HG03139 (cell line): ENCODE measurements around the gene CNTNAP2.

ENCODE experiments used
- ATAC-seq: cut with Tn5 transposase; IDR thresholded peaks from one replicate; pipeline ENCODE4 v1.9.1; 2021; ENCODE audit not compliant: unreplicated experiment

CNTNAP2 gene

DNA sequence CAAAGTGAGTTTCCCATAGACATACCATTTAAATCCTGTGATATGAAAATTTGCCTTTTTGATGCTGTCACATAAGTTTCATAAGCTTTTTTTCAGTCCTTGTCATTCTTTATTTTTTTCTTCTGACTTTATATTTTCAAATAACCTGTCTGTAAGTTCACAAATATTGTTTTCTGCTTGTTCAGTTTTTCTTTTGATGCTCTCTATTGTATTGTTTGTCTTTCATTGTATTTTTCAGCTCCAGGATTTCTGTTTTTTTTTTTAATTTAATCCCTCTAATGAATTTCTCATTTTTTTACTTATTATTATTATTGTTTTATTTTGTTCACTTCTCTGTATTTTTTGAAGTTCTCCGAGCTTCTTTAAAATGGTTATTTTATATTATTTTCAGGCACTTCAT is 623.4 kb downstream of the CNTNAP2 start:
- no peak for ATAC-seq

DNA sequence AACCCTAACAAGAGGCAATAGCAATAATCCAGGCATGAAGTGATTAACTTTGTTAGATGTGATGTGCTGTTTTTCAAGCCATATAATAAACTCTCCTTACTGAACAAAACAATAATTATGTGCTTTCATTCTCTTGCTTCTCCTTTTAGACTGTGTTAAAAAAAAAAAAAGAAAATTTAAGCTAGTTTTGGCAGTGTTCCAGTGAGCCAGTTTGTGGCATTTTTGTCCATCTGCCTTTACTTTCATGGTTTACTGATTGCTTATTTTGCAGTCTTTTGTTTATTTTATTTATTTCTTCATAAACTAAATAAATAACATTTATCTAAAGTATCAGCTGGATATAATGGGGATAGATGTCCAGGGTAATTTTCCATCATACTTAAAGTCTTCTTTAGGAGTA is 625.3 kb downstream of the CNTNAP2 start:
- ATAC-seq, result no peak

- ATAC-seq, result no peak
Measured at GRCh38 chr7:146754385-146754784, 637.8 kb downstream of the CNTNAP2 start.

DNA sequence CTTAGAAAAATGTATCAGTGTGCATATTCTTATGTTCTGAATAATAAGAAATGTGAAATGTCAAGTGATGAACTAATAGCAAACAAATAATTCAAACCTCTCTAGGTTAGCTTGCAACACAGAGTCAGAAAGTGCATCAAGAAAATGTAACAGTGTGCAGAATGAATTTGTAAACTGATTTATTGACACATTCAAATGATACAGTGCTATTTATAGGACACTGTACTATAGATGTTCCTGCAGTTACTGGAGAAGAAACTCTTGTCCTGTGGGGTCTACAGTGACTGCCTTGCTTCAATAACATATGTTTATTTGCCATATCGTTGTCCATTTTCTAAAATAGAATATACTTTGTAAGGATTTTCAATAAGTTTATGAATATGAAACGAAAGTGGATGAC is 639.0 kb downstream of the CNTNAP2 start:
- ATAC-seq, result no peak

DNA sequence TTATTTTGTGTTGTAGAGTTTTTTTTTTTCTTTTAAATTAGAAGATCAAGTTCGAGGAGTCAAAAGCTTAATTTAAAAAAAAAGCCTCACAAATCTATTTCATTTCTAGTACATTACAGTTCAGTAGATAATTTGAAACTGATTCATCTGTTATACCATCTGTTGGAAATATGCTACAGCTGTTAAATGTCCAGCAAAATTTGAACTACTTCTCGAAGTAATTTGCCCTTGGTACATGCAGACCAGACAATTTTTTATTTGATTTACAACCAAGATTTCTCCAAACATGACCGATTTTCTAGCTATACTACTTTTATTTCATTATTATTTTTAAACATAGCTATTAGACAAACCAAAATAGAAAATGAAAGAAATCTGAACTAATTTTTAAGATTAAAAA is 647.9 kb downstream of the CNTNAP2 start:
- ATAC-seq, result no peak

GRCh38 chr7:146768957-146769356 is 652.4 kb downstream of the CNTNAP2 start:
- ATAC-seq, result no peak

DNA sequence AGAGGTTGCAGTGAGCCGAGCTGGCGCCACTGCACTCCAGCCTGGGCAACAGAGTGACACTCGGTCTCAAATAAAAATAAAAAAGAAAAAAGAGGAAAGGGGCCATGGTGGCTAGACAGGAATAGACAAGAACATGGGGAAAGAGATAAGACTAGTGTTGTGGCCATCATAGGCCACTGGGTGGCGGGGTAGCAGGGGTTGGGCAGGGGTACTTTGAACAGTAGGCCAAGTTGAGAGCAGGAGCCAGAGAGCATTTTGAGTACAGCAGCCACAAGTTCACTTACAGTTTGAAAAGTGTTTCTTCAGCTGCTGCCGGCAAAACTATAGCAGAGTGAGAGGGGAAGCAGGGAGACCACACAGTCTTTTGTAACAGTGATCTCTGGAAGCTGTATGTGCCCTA is 656.0 kb downstream of the CNTNAP2 start:
- no peak for ATAC-seq

GRCh38 chr7:146773506-146773905 is 656.9 kb downstream of the CNTNAP2 start:
- no peak for ATAC-seq

DNA sequence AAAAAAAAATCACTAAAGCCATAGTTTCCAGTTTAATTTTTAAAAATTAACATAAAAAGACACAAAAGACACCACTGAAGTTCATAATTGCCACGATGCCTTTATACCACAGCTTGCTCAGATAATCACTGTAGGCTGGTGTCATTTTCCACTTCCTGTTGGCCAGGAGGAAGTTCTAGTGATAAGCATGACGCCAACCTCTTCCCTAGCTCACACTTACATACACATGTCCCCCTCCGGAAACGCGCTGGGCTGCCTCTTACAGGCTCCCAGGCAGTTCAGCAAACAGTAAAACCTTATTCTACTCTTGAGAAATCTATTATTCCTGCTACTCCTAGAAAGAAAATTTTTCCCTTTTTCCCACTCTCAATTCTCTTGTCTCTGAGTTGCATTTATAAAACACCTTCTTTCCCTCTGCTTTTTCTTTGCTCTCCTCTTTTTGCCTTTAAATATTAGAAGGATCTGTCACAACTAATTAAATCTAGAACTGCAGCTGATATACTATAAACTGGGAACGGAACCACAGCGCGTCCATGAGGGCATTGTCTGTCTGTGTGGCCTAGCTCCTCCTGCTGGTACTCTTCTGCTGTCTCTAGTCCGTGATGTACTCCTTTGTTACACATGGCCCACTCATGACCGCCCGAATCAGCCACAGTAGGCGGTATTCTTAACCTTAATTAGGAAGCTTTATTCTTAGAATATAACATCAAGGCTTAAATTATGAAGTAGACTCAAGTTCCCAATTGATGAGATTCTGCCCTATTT is 664.9 kb downstream of the CNTNAP2 start:
- no peak for ATAC-seq

DNA sequence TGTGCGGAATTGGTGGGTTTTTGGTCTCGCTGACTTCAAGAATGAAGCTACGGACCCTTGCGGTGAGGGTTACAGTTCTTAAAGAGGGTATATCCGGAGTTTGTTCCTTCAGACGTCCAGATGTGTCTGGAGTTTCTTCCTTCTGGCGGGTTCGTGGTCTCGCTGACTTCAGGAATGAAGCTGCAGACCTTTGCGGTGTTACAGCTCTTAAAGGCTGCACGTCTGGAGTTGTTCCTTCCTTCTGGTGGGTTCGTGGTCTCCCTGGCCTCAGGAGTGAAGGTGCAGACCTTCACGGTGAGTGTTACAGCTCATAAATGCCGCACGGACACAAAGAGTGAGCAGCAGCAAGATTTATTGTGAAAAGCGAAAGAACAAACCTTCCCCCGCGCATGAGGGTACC is 670.7 kb downstream of the CNTNAP2 start:
- no peak for ATAC-seq

DNA sequence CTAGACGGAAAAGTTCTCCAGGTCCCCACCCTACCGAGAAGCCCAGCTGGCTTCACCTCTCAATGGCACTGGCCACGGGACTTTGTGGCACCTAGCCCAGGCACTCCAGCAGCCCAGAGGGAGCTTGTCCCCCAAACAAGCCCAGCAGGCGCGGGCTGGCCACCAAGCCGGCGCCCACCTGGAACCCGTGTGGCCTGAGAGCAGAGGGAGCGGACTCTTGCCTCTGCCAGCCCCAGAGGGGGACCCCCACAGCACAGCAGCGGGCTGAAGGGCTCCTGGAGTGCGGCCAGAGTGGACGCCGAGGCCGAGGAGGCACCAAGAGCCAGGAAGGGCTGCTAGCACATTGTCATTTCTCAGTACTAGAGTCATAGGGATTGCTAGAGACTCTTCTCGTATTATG is 671.4 kb downstream of the CNTNAP2 start:
- no peak for ATAC-seq

GRCh38 chr7:146791344-146792285 is 675.0 kb downstream of the CNTNAP2 start:
- no peak for ATAC-seq

DNA sequence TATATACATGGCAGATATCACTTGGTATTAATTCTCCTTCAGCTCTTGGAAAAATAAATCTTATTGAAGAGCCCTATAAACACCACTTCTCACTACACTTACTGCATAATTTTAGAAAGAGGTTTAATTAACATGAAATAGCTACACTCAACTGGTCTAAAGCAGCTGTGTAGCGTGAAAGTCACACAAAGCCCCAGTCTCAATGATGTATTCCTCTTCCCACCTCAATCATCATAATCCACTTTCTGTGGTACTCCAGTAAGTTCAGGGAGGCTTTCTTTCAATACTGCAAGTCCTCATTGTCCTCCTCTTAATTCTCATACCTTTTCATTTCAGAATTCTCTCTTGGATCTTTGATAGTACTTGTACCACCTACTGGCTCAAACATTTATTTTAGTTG is 688.0 kb downstream of the CNTNAP2 start:
- no peak for ATAC-seq

GRCh38 chr7:146805082-146805481 is 688.5 kb downstream of the CNTNAP2 start:
- no peak for ATAC-seq

GRCh38 chr7:146826329-146826728 is 709.7 kb downstream of the CNTNAP2 start:
- ATAC-seq, result no peak

DNA sequence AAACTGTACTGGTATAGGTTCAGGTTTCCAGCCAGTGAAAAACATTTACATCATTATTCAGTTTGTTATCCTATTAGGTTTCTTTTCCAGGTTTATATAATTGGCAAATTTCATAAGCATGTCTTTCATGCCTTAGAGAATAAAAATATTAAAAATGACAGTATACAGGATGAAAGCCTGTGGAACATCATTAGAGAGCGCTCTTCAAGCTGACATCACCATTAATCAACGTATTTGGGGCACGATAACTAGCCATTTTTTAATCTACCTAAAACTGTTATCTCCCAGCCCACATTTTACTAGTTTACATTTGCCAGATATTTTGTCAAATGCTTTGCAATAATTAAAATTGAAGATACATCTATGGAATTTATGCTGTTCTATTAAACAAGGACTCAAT is 714.1 kb downstream of the CNTNAP2 start:
- no peak for ATAC-seq

GRCh38 chr7:146831875-146832274 is 715.3 kb downstream of the CNTNAP2 start:
- ATAC-seq, result no peak

DNA sequence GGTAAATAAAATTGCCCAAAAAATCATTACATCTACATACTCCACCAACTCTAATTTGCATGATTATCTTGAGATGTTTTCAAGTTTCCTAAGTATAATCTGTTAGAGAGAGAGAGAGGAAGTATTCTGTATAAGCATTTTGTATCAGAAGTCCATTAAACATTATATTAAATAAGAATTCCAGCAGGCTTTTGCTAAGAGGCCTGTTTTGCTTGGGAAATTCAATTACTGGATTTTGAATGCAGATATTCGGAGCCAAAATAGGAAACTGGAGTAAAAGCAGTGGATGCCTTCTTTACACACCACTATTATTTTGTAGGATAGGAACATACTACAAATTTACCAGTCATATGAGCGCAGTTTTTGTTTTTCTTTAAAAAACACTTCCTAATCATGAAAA is 727.8 kb downstream of the CNTNAP2 start:
- no peak for ATAC-seq

DNA sequence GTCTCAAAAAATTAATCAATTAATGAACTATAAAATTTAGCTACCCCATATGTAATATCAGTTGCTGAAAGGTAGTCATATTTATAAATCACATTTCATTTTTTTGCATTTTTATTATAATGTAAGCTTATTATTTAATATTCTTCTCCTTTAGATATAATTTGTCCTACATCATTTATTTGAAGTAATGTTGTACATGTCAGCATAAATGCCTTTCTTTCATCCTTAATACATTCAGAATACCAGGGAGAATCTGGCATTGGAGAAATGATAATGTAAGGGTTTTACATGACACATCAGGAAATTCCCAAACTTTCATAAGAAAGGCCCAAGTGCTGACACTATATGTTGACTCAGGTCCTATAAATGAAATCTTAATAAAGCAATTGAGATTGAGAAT is 742.1 kb downstream of the CNTNAP2 start:
- ATAC-seq, result no peak

- ATAC-seq, result no peak
Measured at GRCh38 chr7:146861701-146862100, 745.1 kb downstream of the CNTNAP2 start.

DNA sequence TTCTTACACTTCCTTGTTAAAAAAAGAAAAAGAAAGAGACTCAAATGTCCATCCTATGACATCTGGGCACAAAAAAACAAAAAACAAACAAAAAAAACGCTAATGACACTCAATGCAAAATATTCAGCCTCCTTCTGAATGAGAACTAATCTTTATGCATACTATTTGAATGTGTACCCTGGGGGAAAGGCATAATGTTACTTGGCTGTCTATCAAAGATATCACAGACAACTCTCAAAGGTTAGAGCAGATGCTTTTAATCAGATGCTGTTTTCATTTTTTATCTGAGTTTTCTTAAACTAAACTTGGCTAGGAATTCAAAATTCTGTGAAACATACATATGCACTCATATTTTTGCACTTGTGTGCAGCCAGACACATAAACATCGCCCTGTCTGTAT is 745.8 kb downstream of the CNTNAP2 start:
- no peak for ATAC-seq

DNA sequence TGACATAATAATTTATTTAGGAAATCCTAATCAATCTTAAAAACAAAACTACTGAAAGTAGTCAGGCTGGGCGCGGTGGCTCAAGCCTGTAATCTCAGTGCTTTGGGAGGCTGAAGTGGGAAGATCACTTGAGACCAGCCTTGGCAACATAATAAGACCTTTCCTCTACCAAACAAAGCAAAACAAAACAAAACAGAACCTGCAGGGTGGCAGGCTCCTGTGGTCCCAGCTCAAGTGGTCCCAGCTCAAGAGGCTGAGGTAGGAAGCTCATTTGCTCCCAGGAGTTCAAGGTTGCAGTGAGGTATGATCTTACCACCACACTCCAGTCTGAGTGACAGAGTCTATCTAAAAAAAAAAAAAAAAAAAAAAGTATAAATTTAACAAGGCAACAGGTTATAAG is 748.0 kb downstream of the CNTNAP2 start:
- no peak for ATAC-seq
